Prostate gland (tissue), 2 donors: ENCODE measurements around the gene BAG2. TPM values are rescaled to one million over a fixed set of nuclear protein-coding genes. Genes with fewer than 3 reads are reported as not detected.

Experiments used
- DNase-seq: peaks from one replicate; pipeline ENCODE4 v3.0.0-alpha.2; 2019; ENCODE audit warnings: low spot score
- H3K27ac ChIP-seq, 2 donors: fragments of 200-600 bp; sonication (generic); 2 replicates each; pipeline ENCODE4 v1.5.1; 2017 to 2019
- H3K27me3 ChIP-seq: fragments of 200-600 bp; sonication (generic); replicated peaks from 2 replicates; pipeline ENCODE4 v1.5.1; 2019; ENCODE audit not compliant: insufficient read depth
- H3K36me3 ChIP-seq, 2 donors: fragments of 200-600 bp; sonication (generic); 1 replicate in 1 of 2; 2 replicates in 1 of 2; pipeline versions ENCODE4 v1.5.1 to v1.8.1; 2017 to 2019
- H3K4me1 ChIP-seq: fragments of 200-600 bp; sonication (generic); replicated peaks from 2 replicates; pipeline ENCODE4 v1.5.1; 2019
- H3K4me3 ChIP-seq, 2 donors: fragments of 200-600 bp; sonication (generic); 2 replicates each; pipeline ENCODE4 v1.5.1; 2017 to 2019
- H3K9me3 ChIP-seq: fragments of 200-600 bp; sonication (generic); 2 replicates; pipeline ENCODE4 v1.5.1; 2017
- CTCF ChIP-seq, 4 experiments: fragments of 200-600 bp in 2 of 4; fragments of 450-650 bp in 2 of 4; sonication (generic) in 2 of 4; IDR thresholded peaks; 1 replicate in 3 of 4; 2 replicates in 1 of 4; pipeline ENCODE4 v1.5.1; 2016 to 2019; ENCODE audit warnings: antibody characterized with exemption in 4 of 4, mild to moderate bottlenecking in 2 of 4, moderate library complexity in 2 of 4
- POLR2A ChIP-seq: fragments of 450-650 bp; IDR thresholded peaks from one replicate; pipeline ENCODE4 v1.6.1; 2016; ENCODE audit warnings: antibody characterized with exemption, mild to moderate bottlenecking
- POLR2AphosphoS5 ChIP-seq: sonication (generic); formaldehyde crosslinking; IDR thresholded peaks from one replicate; pipeline ENCODE4 v1.6.1; 2017; ENCODE audit warnings: antibody characterized with exemption
- WGBS: methylation state at CpG from one replicate; pipeline ENCODE4 v1.1.5; 2018; 5-methylcytosine and 5-hydroxymethylcytosine counted together
- intact Hi-C: fragments of 100-400 bp; cut with DNase I; formaldehyde crosslinking; loops from one replicate; pipeline ENCODE4 v1.14.2; 2022
- total RNA-seq, 2 donors: library from RNA; depleted of rRNA; stranded (reverse); fragments of >200 nt; gene quantifications; one replicate each; pipeline ENCODE4 v1.1.0, GENCODE V29; 2016

Gene BAG2
- total RNA-seq, 2 donors from 2014 or later: 5.4 to 6.8 TPM

- 61% methylated on average over 1 of the region's 1 CpG for WGBS
- no peaks in the 10 kb centered on the region for H3K36me3 ChIP-seq
- TF ChIP-seq POLR2AphosphoS5 (no peak), CTCF (IDR thresholded peaks at IDR 0.05) (no peak), POLR2A (no peak)
- DNase-seq: no peak
- no peak overlapping the region for H3K27ac ChIP-seq
- H3K27me3 ChIP-seq: no peaks in the 10 kb centered on the region
- H3K9me3 ChIP-seq: no peaks in the 10 kb centered on the region
- H3K4me3 ChIP-seq: no peak overlapping the region
- intact Hi-C loops: no loop called here
- no peaks in the 10 kb centered on the region for H3K4me1 ChIP-seq
Observed at GRCh38 chr6:57135885-57136284, 36.2 kb upstream of the BAG2 start.

GRCh38 chr6:57137350-57137749 lies 34.8 kb upstream of the BAG2 start:
- DNase-seq: no peak
- WGBS: 100% methylated on average over 2 of the region's 2 CpGs
- H3K36me3 ChIP-seq: no peaks in the 10 kb centered on the region
- H3K4me1 ChIP-seq: no peaks in the 10 kb centered on the region
- H3K27me3 ChIP-seq: no peaks in the 10 kb centered on the region
- H3K27ac ChIP-seq: no peak overlapping the region
- no peak overlapping the region for H3K4me3 ChIP-seq
- intact Hi-C loops: no loop called here
- TF ChIP-seq POLR2A (no peak), CTCF (IDR thresholded peaks at IDR 0.05) (no peak), POLR2AphosphoS5 (no peak)
- H3K9me3 ChIP-seq: no peaks in the 10 kb centered on the region

- no peak overlapping the region for H3K4me3 ChIP-seq
- intact Hi-C loops: no loop called here
- 94% methylated on average over 11 of the region's 11 CpGs for WGBS
- H3K36me3 ChIP-seq: no peaks in the 10 kb centered on the region
- H3K9me3 ChIP-seq: no peaks in the 10 kb centered on the region
- H3K27me3 ChIP-seq: no peaks in the 10 kb centered on the region
- no peak overlapping the region for H3K27ac ChIP-seq
- DNase-seq: no peak
- no peak for TF ChIP-seq POLR2AphosphoS5
- no peak for TF ChIP-seq CTCF (IDR thresholded peaks at IDR 0.05)
- no peak for TF ChIP-seq POLR2A
- H3K4me1 ChIP-seq: no peaks in the 10 kb centered on the region
Observed at GRCh38 chr6:57138026-57138425, 34.1 kb upstream of the BAG2 start.

- no peaks in the 10 kb centered on the region for H3K9me3 ChIP-seq
- WGBS: 34% methylated on average over 4 of the region's 4 CpGs
- H3K36me3 ChIP-seq: no peaks in the 10 kb centered on the region
- no peak for DNase-seq
- TF ChIP-seq POLR2A (no peak), POLR2AphosphoS5 (no peak)
- H3K27ac ChIP-seq: no peak overlapping the region
- no peaks in the 10 kb centered on the region for H3K27me3 ChIP-seq
- intact Hi-C loops: no loop called here
- no peak overlapping the region for H3K4me3 ChIP-seq
- H3K4me1 ChIP-seq: no peaks in the 10 kb centered on the region
Observed at GRCh38 chr6:57141451-57142177, 30.5 kb upstream of the BAG2 start.

- intact Hi-C loops: no loop called here
- no peak for DNase-seq
- 21% methylated on average over 1 of the region's 1 CpG for WGBS
Observed at GRCh38 chr6:57142178-57142525, 30.0 kb upstream of the BAG2 start.

More at GRCh38 chr6:57142178-57142525, 30.0 kb upstream of the BAG2 start:
- Histone ChIP-seq H3K4me1 (no peaks in the 10 kb centered on the region), H3K9me3 (no peaks in the 10 kb centered on the region), H3K36me3 (no peaks in the 10 kb centered on the region), H3K27me3 (no peaks in the 10 kb centered on the region), H3K4me3 (no peak overlapping the region), H3K27ac (no peak overlapping the region)
- TF ChIP-seq POLR2AphosphoS5 (no peak), CTCF (IDR thresholded peaks at IDR 0.05) (no peak), POLR2A (no peak)
